Measurements from ENCODE around the gene SPOPL.

SPOPL gene

DNA sequence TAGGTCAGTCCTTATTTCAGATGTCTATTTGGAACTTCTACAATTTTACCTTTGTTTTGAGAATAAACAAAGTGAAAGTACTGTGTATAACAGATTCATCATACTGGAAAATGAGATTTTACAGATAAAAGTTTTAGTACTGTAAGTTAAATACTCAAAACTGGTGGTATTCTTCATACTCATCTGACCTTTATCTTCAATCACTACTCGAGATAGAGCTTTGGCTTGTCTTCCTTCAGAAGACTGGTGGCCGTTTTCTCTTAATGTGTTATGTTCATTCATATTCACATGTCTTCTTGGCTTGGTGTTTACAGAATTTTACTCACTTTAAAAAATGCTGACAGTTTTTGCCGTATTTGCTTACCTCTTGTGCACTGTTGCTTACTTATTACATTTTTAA is 2.1 kb downstream of the SPOPL start:
- no peak overlapping the region for H3K27ac ChIP-seq
- TF ChIP-seq, protein P1, sequence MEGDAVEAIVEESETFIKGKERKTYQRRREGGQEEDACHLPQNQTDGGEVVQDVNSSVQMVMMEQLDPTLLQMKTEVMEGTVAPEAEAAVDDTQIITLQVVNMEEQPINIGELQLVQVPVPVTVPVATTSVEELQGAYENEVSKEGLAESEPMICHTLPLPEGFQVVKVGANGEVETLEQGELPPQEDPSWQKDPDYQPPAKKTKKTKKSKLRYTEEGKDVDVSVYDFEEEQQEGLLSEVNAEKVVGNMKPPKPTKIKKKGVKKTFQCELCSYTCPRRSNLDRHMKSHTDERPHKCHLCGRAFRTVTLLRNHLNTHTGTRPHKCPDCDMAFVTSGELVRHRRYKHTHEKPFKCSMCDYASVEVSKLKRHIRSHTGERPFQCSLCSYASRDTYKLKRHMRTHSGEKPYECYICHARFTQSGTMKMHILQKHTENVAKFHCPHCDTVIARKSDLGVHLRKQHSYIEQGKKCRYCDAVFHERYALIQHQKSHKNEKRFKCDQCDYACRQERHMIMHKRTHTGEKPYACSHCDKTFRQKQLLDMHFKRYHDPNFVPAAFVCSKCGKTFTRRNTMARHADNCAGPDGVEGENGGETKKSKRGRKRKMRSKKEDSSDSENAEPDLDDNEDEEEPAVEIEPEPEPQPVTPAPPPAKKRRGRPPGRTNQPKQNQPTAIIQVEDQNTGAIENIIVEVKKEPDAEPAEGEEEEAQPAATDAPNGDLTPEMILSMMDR (conservative IDR thresholded peaks at IDR 0.05), result no peak
- no peak for TF ChIP-seq ZFX (IDR thresholded peaks at IDR 0.05)

- no peak for TF ChIP-seq ZFX (IDR thresholded peaks at IDR 0.05)
- TF ChIP-seq, protein P1 (conservative IDR thresholded peaks at IDR 0.05), result no peak
- H3K27ac ChIP-seq, result no peak overlapping the region
Measured at GRCh38 chr2:138504092-138504491, 2.5 kb downstream of the SPOPL start.

DNA sequence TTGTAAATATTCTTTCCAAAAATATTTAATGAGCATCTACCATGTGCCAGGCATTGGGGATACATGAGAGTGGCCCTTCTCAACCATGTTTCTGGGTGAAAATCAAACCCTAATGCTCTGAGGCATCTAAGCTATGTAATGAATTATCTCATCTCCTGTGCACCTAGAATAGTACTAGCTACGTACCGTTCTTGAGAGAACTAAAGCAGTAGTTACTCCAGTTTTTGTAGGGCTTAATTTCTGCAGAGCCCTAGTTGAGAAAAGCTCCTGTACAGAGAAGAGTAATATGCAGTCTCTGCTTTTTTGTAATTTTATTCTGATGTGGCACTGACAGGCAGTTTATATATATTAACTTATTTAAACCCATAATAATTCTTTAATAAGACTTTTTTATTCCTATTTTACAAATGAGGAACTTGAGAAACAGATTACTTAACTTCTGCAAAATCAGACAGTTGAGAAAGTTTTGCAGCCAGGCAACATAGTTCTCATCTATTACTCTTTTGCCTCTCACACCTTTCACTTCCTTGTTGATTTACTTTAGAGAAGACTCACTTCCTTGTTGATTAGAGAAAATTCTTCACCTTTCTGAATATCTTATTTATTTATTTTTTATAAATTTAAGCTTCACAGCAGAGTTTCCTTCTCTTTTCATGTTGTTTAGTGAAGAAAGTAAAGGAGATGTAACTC is 3.1 kb downstream of the SPOPL start:
- no peak for TF ChIP-seq ZFX (IDR thresholded peaks at IDR 0.05)
- TF ChIP-seq, protein P1 (conservative IDR thresholded peaks at IDR 0.05), result no peak
- no peak overlapping the region for H3K27ac ChIP-seq

DNA sequence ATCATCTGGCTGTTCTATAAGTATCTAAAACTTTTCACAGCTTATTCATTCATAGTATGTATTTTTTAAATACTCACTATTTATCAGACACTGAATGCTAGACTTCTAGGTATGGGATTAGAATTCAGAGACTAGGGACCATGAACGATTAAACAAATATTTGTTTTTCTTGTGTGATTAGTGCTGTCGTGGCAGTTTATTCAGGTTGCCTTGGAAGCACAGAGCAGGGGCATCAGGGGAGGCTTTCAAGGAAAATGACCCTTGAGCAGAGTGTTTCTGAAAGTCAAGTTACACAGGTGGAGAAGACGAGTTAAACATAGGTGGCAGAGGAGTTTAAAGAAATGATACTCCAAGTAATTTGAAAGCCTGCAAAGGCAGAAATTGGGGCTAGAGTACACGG is 5.7 kb downstream of the SPOPL start:
- no peak overlapping the region for H3K27ac ChIP-seq
- no peak for TF ChIP-seq ZFX (IDR thresholded peaks at IDR 0.05)
- TF ChIP-seq, protein P1 (conservative IDR thresholded peaks at IDR 0.05), result no peak

GRCh38 chr2:138510319-138510718 is 8.7 kb downstream of the SPOPL start:
- TF ChIP-seq, protein P1 (conservative IDR thresholded peaks at IDR 0.05), result no peak
- TF ChIP-seq ZFX (IDR thresholded peaks at IDR 0.05), result no peak
- H3K27ac ChIP-seq, result no peak overlapping the region

DNA sequence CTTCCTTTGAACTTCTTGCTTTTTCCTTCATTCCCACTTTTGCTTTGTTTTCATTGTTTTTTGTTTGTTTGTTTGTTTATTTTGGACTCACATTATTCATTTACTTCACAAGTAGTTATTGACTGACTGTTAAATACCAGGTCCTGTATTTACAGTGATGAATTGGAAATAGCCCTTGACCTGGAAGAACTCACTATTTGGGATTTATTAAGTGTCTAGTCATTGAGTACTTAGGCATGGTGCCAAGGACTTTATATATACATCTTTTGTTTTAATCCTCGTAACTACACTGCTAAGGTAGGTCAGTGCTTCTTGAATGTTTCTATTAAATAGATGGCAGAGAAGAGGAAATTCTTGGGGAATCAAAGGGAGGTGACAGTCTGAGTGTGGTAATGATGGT is 11.1 kb downstream of the SPOPL start:
- H3K27ac ChIP-seq, result no peak overlapping the region
- TF ChIP-seq ZFX (IDR thresholded peaks at IDR 0.05), result no peak
- TF ChIP-seq, protein P1 (conservative IDR thresholded peaks at IDR 0.05), result no peak

DNA sequence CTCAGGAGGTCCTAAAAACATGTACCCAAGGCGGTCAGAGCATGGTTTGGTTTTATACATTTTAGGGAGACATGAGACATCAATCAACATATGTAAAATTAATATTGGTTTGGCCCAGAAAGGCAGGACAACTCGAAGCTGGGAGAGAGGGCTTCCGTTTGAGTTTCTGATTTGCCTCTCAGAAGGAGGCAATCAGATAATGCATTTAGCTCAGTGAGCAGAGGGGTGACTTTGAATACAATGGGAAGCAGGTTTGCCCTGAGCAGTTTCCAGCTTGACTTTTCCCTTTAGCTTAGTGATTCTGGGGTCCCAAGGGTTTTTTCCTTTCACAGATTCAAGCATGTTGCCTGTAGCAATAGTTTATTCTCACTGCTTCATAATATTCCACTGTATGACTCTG is 12.6 kb downstream of the SPOPL start:
- H3K27ac ChIP-seq, result no peak overlapping the region
- TF ChIP-seq ZFX (IDR thresholded peaks at IDR 0.05), result no peak
- TF ChIP-seq, protein P1 (conservative IDR thresholded peaks at IDR 0.05), result no peak

Measured in C4-2B (cell line).